ENCODE results near the gene RABIF. TPM values are rescaled to one million over a fixed set of nuclear protein-coding genes. Genes with fewer than 3 reads are reported as not detected.

RABIF gene
- total and polyA plus RNA-seq, 10 of the 15 experiments (the other 5 are each of a cell fraction or from before 2014, with no cell fraction given) = 4.7 to 18.2 (median 8.8) TPM

DNA sequence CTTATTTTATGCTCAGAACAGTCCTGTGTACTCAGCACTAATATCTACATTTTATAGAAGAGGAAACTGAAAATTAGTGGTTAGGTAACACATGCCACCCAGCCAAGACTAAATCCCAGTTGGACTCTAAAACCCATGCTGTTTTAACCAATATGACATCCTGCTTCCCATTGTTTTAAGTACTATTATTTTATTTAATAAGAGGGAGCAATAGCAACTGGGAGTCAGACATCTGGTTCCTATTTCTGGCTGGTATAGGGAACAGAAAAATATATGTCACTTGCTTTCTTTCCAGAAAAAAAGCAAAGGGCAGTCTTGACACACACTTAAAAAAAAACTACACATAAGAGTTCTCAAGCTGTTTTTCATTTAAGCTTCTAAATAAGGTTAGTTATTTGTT is 26.2 kb upstream of the RABIF start:
- H3K9me3 ChIP-seq (replicated peaks; ENCODE audit: control insufficient read depth, insufficient read depth, low read length) = no peaks in the 10 kb centered on the region
- no peak for TF ChIP-seq CHD4 (IDR thresholded peaks at IDR 0.05)
- no peak for TF ChIP-seq E2F8 (IDR thresholded peaks at IDR 0.05; ENCODE audit: low read depth, partially characterized antibody)
- TF ChIP-seq RBBP5 (conservative IDR thresholded peaks at IDR 0.05) = no peak
- TF ChIP-seq LARP7 (IDR thresholded peaks at IDR 0.05) = no peak
- TF ChIP-seq PBX3 (IDR thresholded peaks at IDR 0.05; ENCODE audit: insufficient replicate concordance, low read depth, low read length) = no peak
- TF ChIP-seq TARDBP (IDR thresholded peaks at IDR 0.05; ENCODE audit: borderline replicate concordance) = no peak
- no peak for TF ChIP-seq BRCA1 (IDR thresholded peaks at IDR 0.05; ENCODE audit: low read depth, low read length)
- TF ChIP-seq NR2F1 (conservative IDR thresholded peaks at IDR 0.05) = no peak
- no peak for TF ChIP-seq DPF2 (IDR thresholded peaks at IDR 0.05)
- no peak for TF ChIP-seq YY1 (IDR thresholded peaks at IDR 0.05; ENCODE audit: low read depth, low read length)
- TF ChIP-seq PML (IDR thresholded peaks at IDR 0.05; ENCODE audit: low read length) = no peak
- no peak for TF ChIP-seq ZNF274 (IDR thresholded peaks at IDR 0.05; ENCODE audit: insufficient read depth, insufficient read length)
- no peak for TF ChIP-seq USF1 (IDR thresholded peaks at IDR 0.05; ENCODE audit: borderline replicate concordance, extremely low read length, insufficient read depth, low read depth, low read length)
- TF ChIP-seq RFX5 (IDR thresholded peaks at IDR 0.05; ENCODE audit: low read depth, low read length) = no peak
- no peak for TF ChIP-seq KAT2A (conservative IDR thresholded peaks at IDR 0.05; ENCODE audit: control insufficient read depth, low read depth, low read length)
- no peak for TF ChIP-seq FOS (IDR thresholded peaks at IDR 0.05; ENCODE audit: borderline replicate concordance, extremely low read depth, insufficient read length)
- TF ChIP-seq ZNF24 (IDR thresholded peaks at IDR 0.05) = no peak
- no peak for TF ChIP-seq KDM1A (IDR thresholded peaks at IDR 0.05; ENCODE audit: borderline replicate concordance)
- intact Hi-C loops (cut with micrococcal nuclease; ENCODE audit: unreplicated experiment) = no loop called here

More for the DNA sequence above, 26.2 kb upstream of the RABIF start:
- POLR2A ChIA-PET = no interaction called here
- Histone ChIP-seq H3K27ac (ENCODE audit: control insufficient read depth, insufficient read depth) (no peak overlapping the region), H3K4me3 (no peak overlapping the region), H3K79me2 (ENCODE audit: control insufficient read depth, insufficient read depth, low read length) (no peaks in the 10 kb centered on the region), H2AFZ (ENCODE audit: control insufficient read depth, low read depth, low read length) (no peak overlapping the region), H3K36me3 (ENCODE audit: control insufficient read depth in 2 of 2, insufficient read depth in 2 of 2, low read length in 1 of 2) (peaks cover 5 to 45% of the 10 kb centered on the region in 2 experiments), H3K27me3 (replicated peaks in 1 of 2; ENCODE audit: control insufficient read depth in 2 of 2, insufficient read depth in 2 of 2, low read length in 1 of 2) (no peaks in the 10 kb centered on the region), H3K4me1 (ENCODE audit: control insufficient read depth, insufficient read depth, low read length) (no peaks in the 10 kb centered on the region), H3K9ac (ENCODE audit: control insufficient read depth, insufficient read depth, low read length) (no peak overlapping the region), H3K4me2 (ENCODE audit: control insufficient read depth, insufficient read depth) (no peak overlapping the region), H4K20me1 (ENCODE audit: control insufficient read depth, insufficient read depth) (no peaks in the 10 kb centered on the region)
- CTCF ChIA-PET = no interaction called here
- ATAC-seq (no peak), FAIRE-seq (no peak), DNase-seq (ENCODE audit: low read depth, low spot score) (no peak)
- RAD21 ChIA-PET (ENCODE audit: unreplicated experiment) = no interaction called here
- TSS peak; percentile 6 for BruUV-seq (replicated peaks)
- in situ Hi-C loops (cut with MboI) = no loop called here
- SMC1A ChIA-PET (ENCODE audit: uncharacterized antibody, unreplicated experiment) = interaction anchor here (1.1 to 1.6 kb wide), 3 partner anchors 14 to 39 kb away, joined by 3 to 5 read pairs (median 3); no protein-coding TSS in a partner anchor

All from GM12878 (cell line).